ENCODE data around the gene DAPK3.

The DAPK3 gene

DNA sequence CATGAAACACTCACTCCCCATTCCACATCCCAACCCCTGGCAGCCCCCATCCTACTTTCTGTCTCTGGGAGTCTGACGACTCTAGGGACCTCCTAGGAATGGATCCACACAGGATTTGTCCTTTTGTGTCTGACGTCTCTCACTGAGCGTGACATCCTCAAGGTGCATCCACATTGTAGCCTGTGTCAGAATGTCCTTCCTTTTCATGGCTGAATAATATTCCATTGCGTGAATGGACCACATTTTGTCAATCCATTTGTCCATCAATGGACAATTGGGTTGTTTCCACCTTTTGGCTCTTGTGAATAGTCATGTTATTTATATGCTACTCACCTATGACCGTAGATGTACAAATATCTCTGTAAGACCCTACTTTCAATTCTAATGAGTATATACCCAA lies 54.9 kb downstream of the DAPK3 start:
- no peak for DNase-seq (ENCODE audit: low read depth in 2 of 2)

DNA sequence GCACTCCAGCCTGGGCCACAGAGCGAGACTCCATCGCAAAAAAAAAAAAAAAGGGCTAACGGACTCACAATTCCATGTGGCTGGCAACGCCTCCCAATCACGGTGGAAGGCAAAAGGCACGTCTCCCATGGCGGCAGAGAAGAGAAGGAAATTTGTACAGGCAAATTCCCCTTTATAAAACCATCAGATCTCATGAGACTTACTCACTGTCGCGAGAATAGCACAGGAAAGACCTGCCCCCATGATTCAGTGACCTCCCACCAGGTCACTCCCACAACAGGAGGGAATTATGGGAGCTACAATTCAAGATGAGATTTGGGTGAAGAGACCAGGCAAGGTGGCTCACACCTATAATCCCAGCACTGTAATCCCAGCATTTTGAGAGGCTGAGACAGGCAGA lies 56.7 kb downstream of the DAPK3 start:
- no peak for DNase-seq (ENCODE audit: low read depth in 2 of 2)

DNA sequence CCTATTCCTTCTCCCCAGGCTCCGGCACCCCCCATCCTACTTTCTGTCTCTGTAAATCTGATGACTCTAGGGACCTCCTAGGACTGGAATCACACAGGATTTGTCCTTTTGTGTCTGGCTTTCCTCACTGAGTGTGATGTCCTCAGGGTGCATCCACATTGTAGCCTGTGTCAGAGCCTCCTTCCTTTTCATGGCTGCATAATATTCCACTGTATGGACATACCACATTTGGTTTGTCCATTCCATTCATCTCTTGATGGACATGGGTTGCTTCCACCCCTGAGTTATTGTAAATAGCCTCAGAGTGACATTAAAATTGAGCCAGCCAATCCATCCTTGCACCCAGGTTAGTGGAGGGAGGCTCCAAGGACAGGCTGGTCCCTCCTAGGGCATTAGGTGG lies 60.8 kb downstream of the DAPK3 start:
- no peak for DNase-seq (ENCODE audit: low read depth in 2 of 2)
